GM12892 (cell line): Measurements from ENCODE around the gene PRDM11.

Source experiments
- POLR2A ChIP-seq: IDR thresholded peaks from 2 replicates; pipeline ENCODE4 v1.6.1; 2011; ENCODE audit warnings: low read depth, low read length, control low read depth
- POLR2AphosphoS5 ChIP-seq: IDR thresholded peaks from 2 replicates; pipeline ENCODE4 v1.6.1; 2011; ENCODE audit warnings: low read depth, low read length, control low read depth

GRCh38 chr11:45260071-45260470, 113.6 kb downstream of the PRDM11 start:
- TF ChIP-seq POLR2AphosphoS5 (no peak), POLR2A (no peak)
